NCI-H1417 (cell line): Measurements from ENCODE around the gene FAM193B.
A peak's percentile ranks its signal among the peaks of the same experiment; 100 is the strongest.

Experiments
- DNase-seq, 3 experiments: peaks; one replicate each; lab custom pipeline; 2025; lab: John Stamatoyannopoulos, UW

FAM193B gene

GRCh38 chr5:177500685-177501522 lies 53.5 kb downstream of the FAM193B start:
- DNase-seq = peak; percentile 45 to 85 (median 75)

GRCh38 chr5:177499842-177500241 lies 54.5 kb downstream of the FAM193B start:
- DNase-seq = no peak

- DNase-seq = peak in 1 of 3 experiments; percentile 38
These were observed 56.2 kb downstream of the FAM193B start for GRCh38 chr5:177498013-177498787.

GRCh38 chr5:177497292-177498012 lies 56.9 kb downstream of the FAM193B start, which contains the start of gene PDLIM7:
Gene PDLIM7 (minus strand): TSS chr5:177497604. CDS start chr5:177496512, 1,092 bp downstream.
- DNase-seq = peak; percentile 88 to 95 (median 93)

- peak; percentile 37 to 62 (median 60) for DNase-seq
These were observed 57.6 kb downstream of the FAM193B start for GRCh38 chr5:177496727-177497291.

GRCh38 chr5:177496070-177496726 lies 58.2 kb downstream of the FAM193B start:
- DNase-seq = peak in 1 of 3 experiments; percentile 34

GRCh38 chr5:177495243-177496060 lies 58.9 kb downstream of the FAM193B start:
- no peak for DNase-seq

GRCh38 chr5:177494346-177495195 lies 59.8 kb downstream of the FAM193B start:
- DNase-seq = no peak

GRCh38 chr5:177493795-177494345 lies 60.5 kb downstream of the FAM193B start:
- DNase-seq = no peak

GRCh38 chr5:177492841-177493240 lies 61.5 kb downstream of the FAM193B start:
- DNase-seq = no peak

GRCh38 chr5:177491983-177492746 lies 62.2 kb downstream of the FAM193B start:
- DNase-seq = no peak

GRCh38 chr5:177491429-177491945 lies 62.9 kb downstream of the FAM193B start:
- DNase-seq = no peak

GRCh38 chr5:177490992-177491391 lies 63.4 kb downstream of the FAM193B start:
- no peak for DNase-seq

GRCh38 chr5:177490311-177490991 lies 63.9 kb downstream of the FAM193B start:
- no peak for DNase-seq

GRCh38 chr5:177489119-177489716 lies 65.1 kb downstream of the FAM193B start:
- DNase-seq = no peak

GRCh38 chr5:177487975-177488374 lies 66.4 kb downstream of the FAM193B start:
- DNase-seq = no peak

- no peak for DNase-seq
These were observed 67.2 kb downstream of the FAM193B start for GRCh38 chr5:177487144-177487543.
